H1 (cell line): ENCODE results near the gene ZNF679. TPM values are rescaled to one million over a fixed set of nuclear protein-coding genes. Genes with fewer than 3 reads are reported as not detected.

Experiments used
- CTCF ChIA-PET: fragments of 300-600 bp; sonication (Branson Sonifier 250); formaldehyde crosslinking; loops from one replicate; lab custom pipeline; 2021; ENCODE audit not compliant: partially characterized antibody; lab: Charles Lee
- POLR2A ChIA-PET: fragments of 300-600 bp; sonication (Branson Sonifier 250); formaldehyde crosslinking; loops from one replicate; lab custom pipeline; 2021; ENCODE audit warnings: inconsistent platforms; ENCODE audit not compliant: partially characterized antibody; lab: Charles Lee
- DNase-seq, 2 experiments: peaks; one replicate each; pipeline versions ENCODE4 v3.0.0 to v3.0.0-alpha.2; 2010 to 2022; ENCODE audit warnings: low spot score in 2 of 2, low read depth in 1 of 2, mixed read lengths in 1 of 2
- FAIRE-seq: peaks from 2 replicates; lab custom pipeline; 2011; peaks lifted over from hg19 to GRCh38; lab: Jason Lieb, UNC
- H2AFZ ChIP-seq: 2 replicates; pipeline ENCODE4 v1.8.1; 2012; ENCODE audit warnings: low read length, inconsistent platforms
- H2AK5ac ChIP-seq: 2 replicates; pipeline ENCODE4 v1.6.1; 2013; ENCODE audit warnings: low read depth, low read length
- H2BK120ac ChIP-seq: replicated peaks from 2 replicates; pipeline ENCODE3; 2013; ENCODE audit warnings: low read depth, low read length, inconsistent platforms
- H2BK12ac ChIP-seq: 2 replicates; pipeline ENCODE4 v1.6.1; 2013; ENCODE audit warnings: low read depth, low read length
- H2BK15ac ChIP-seq: 2 replicates; pipeline ENCODE4 v1.6.1; 2013; ENCODE audit warnings: low read length
- H2BK20ac ChIP-seq: 2 replicates; pipeline ENCODE4 v1.6.1; 2013; ENCODE audit warnings: low read length
- H2BK5ac ChIP-seq: 2 replicates; pipeline ENCODE4 v1.6.1; 2013; ENCODE audit warnings: low read depth, low read length
- H3K14ac ChIP-seq: 2 replicates; pipeline ENCODE4 v1.6.1; 2013; ENCODE audit warnings: inconsistent platforms; ENCODE audit not compliant: insufficient read length
- H3K18ac ChIP-seq: 2 replicates; pipeline ENCODE4 v1.6.1; 2013; ENCODE audit warnings: low read length; ENCODE audit errors: extremely low read depth
- H3K23ac ChIP-seq: 2 replicates; pipeline ENCODE4 v1.6.1; 2013; ENCODE audit warnings: inconsistent platforms; ENCODE audit not compliant: insufficient read length
- H3K23me2 ChIP-seq: 2 replicates; pipeline ENCODE4 v1.6.1; 2013; ENCODE audit warnings: low read depth, low read length
- H3K27ac ChIP-seq: 2 replicates; pipeline ENCODE4 v1.6.1; 2011; ENCODE audit warnings: low read depth, low read length, inconsistent platforms
- H3K27me3 ChIP-seq, 4 experiments: replicated peaks in 1 of 4; 1 replicate in 1 of 4; 2 replicates in 3 of 4; pipeline versions ENCODE4 v1.6.1 to v1.8.1; 2011 to 2013; ENCODE audit warnings: low read length in 3 of 4, mild to moderate bottlenecking in 3 of 4, inconsistent platforms in 2 of 4, mixed read lengths in 2 of 4, moderate library complexity in 1 of 4; ENCODE audit not compliant: control insufficient read depth in 3 of 4, insufficient read depth in 3 of 4; ENCODE audit errors: extremely low read depth in 1 of 4
- H3K36me3 ChIP-seq, 4 experiments: 2 replicates each; pipeline versions ENCODE4 v1.6.1 to v1.8.1; 2011 to 2013; ENCODE audit warnings: mild to moderate bottlenecking in 4 of 4, low read length in 3 of 4, moderate library complexity in 2 of 4, control low read depth in 1 of 4, inconsistent platforms in 1 of 4; ENCODE audit not compliant: insufficient read depth in 4 of 4, control insufficient read depth in 2 of 4
- H3K4ac ChIP-seq: replicated peaks from 2 replicates; pipeline ENCODE3; 2013; ENCODE audit warnings: low read length, low read depth, mixed read lengths, inconsistent platforms; ENCODE audit not compliant: insufficient read length
- H3K4me1 ChIP-seq, 4 experiments: replicated peaks in 1 of 4; 1 replicate in 1 of 4; 2 replicates in 3 of 4; pipeline versions ENCODE4 v1.6.1 to v1.8.1; 2011 to 2013; ENCODE audit warnings: low read length in 3 of 4, inconsistent platforms in 2 of 4, mixed read lengths in 1 of 4; ENCODE audit not compliant: insufficient read depth in 4 of 4, control insufficient read depth in 3 of 4
- H3K4me2 ChIP-seq, 2 experiments: 2 replicates each; pipeline versions ENCODE4 v1.6.1 to v1.8.1; 2011 to 2013; ENCODE audit warnings: low read depth in 2 of 2, low read length in 2 of 2, control low read depth in 1 of 2, inconsistent platforms in 1 of 2, mild to moderate bottlenecking in 1 of 2; ENCODE audit not compliant: insufficient read depth in 1 of 2
- H3K4me3 ChIP-seq, 4 experiments: fragments of 200-600, 300-600 bp in 1 of 4; sonication (generic), shearing (Covaris generic), sonication (Bioruptor Twin) in 1 of 4; 2 replicates each; pipeline versions ENCODE4 v1.5.1 to v1.8.1; 2011 to 2016; ENCODE audit warnings: low read length in 4 of 4, low read depth in 3 of 4, control low read depth in 2 of 4, inconsistent platforms in 2 of 4, mild to moderate bottlenecking in 2 of 4, mixed read lengths in 1 of 4, moderate library complexity in 1 of 4; ENCODE audit not compliant: insufficient read depth in 2 of 4; ENCODE audit errors: extremely low read depth in 1 of 4
- H3K56ac ChIP-seq: replicated peaks from 2 replicates; pipeline ENCODE3; 2013; ENCODE audit warnings: low read depth, mild to moderate bottlenecking, mixed read lengths, low read length, inconsistent platforms; ENCODE audit not compliant: insufficient read length
- H3K79me1 ChIP-seq: 2 replicates; pipeline ENCODE4 v1.6.1; 2013; ENCODE audit warnings: low read depth, low read length, control low read depth
- H3K79me2 ChIP-seq, 2 experiments: 2 replicates each; pipeline versions ENCODE4 v1.6.1 to v1.8.1; 2012 to 2013; ENCODE audit warnings: low read length in 2 of 2, mild to moderate bottlenecking in 2 of 2, inconsistent platforms in 1 of 2; ENCODE audit not compliant: insufficient read depth in 2 of 2, control insufficient read depth in 1 of 2
- H3K9ac ChIP-seq, 4 experiments: replicated peaks in 1 of 4; 1 replicate in 1 of 4; 2 replicates in 3 of 4; pipeline versions ENCODE4 v1.6.1 to v1.8.1; 2011 to 2013; ENCODE audit warnings: low read depth in 3 of 4, low read length in 3 of 4, control low read depth in 2 of 4, mild to moderate bottlenecking in 2 of 4, moderate library complexity in 2 of 4, inconsistent platforms in 1 of 4; ENCODE audit errors: extremely low read depth in 1 of 4
- H3K9me3 ChIP-seq, 2 experiments: 2 replicates each; pipeline versions ENCODE4 v1.6.1 to v1.8.1; 2012 to 2013; ENCODE audit warnings: mild to moderate bottlenecking in 2 of 2, moderate library complexity in 2 of 2, control low read depth in 1 of 2, inconsistent platforms in 1 of 2, low read depth in 1 of 2, low read length in 1 of 2, mixed read lengths in 1 of 2; ENCODE audit not compliant: insufficient read depth in 2 of 2
- H4K20me1 ChIP-seq, 2 experiments: replicated peaks in 1 of 2; 2 replicates each; pipeline versions ENCODE3 to v1.8.1; 2011 to 2013; ENCODE audit warnings: inconsistent platforms in 2 of 2, low read length in 2 of 2, mild to moderate bottlenecking in 1 of 2; ENCODE audit not compliant: insufficient read depth in 2 of 2, control insufficient read depth in 1 of 2
- H4K5ac ChIP-seq: 2 replicates; pipeline ENCODE4 v1.6.1; 2013; ENCODE audit warnings: low read length, low read depth, mixed read lengths, inconsistent platforms; ENCODE audit not compliant: insufficient read length
- H4K8ac ChIP-seq: 2 replicates; pipeline ENCODE4 v1.8.0; 2013; ENCODE audit warnings: mild to moderate bottlenecking, moderate library complexity, low read length, inconsistent platforms; ENCODE audit not compliant: insufficient read depth; ENCODE audit errors: extremely low read depth
- H4K91ac ChIP-seq: replicated peaks from 2 replicates; pipeline ENCODE3; 2013; ENCODE audit warnings: low read length, mixed read lengths, inconsistent platforms; ENCODE audit not compliant: insufficient read length
- BCL11A ChIP-seq, 2 experiments: IDR thresholded peaks; one replicate each; pipeline ENCODE4 v1.6.1; 2011; ENCODE audit warnings: low read depth in 2 of 2, low read length in 2 of 2, mild to moderate bottlenecking in 2 of 2
- CEBPB ChIP-seq: IDR thresholded peaks from 2 replicates; pipeline ENCODE4 v1.6.1; 2012; ENCODE audit warnings: low read depth, low read length
- WGBS, 2 experiments: shearing (Covaris generic) in 1 of 2; methylation state at CpG; one replicate each; pipeline versions ENCODE4 v1.1.6 to v1.1.7; 2013 to 2015; ENCODE audit warnings: low lambda C conversion rate in 2 of 2, mixed read lengths in 2 of 2, inconsistent platforms in 1 of 2, low coverage in 1 of 2, missing lambda C conversion rate in 1 of 2; ENCODE audit not compliant: insufficient replicate concordance in 2 of 2, insufficient coverage in 1 of 2, insufficient read length in 1 of 2; ENCODE audit errors: extremely low coverage in 1 of 2, missing lambda C conversion rate in 1 of 2; 5-methylcytosine and 5-hydroxymethylcytosine counted together
- polyA plus RNA-seq, 7 experiments: library from polyadenylated mRNA; depleted of rRNA in 3 of 7; stranded (reverse) in 5 of 7; unstranded in 2 of 7; fragments of >200 nt in 5 of 7; fragments of 200-250 nt in 2 of 7; gene quantifications; 1 replicate in 5 of 7; 2 replicates in 1 of 7; 4 replicates in 1 of 7; pipeline versions ENCODE4 v1.2.1 to v1.2.3, GENCODE V29; 2011 to 2013; ENCODE audit warnings: missing spikeins in 2 of 7, mixed read lengths in 2 of 7
- total RNA-seq: library from RNA; stranded (reverse); fragmentation: NEBNext Ultra II Directional; extraction: Animal tissue kit (Norgen Biotek cat#: 25700); gene quantifications from 2 replicates; pipeline ENCODE4 v1.2.1, GENCODE V29; 2021
- TF ChIP-seq, protein P1 (sequence below): IDR thresholded peaks from 2 replicates; pipeline ENCODE4 v1.6.1; 2011; ENCODE audit warnings: low read depth, mild to moderate bottlenecking, low read length; ENCODE audit not compliant: insufficient read depth

The ZNF679 gene
- total and polyA plus RNA-seq, 2 of the 8 experiments (the other 6 are each of a cell fraction or from before 2014, with no cell fraction given), result not detected

DNA sequence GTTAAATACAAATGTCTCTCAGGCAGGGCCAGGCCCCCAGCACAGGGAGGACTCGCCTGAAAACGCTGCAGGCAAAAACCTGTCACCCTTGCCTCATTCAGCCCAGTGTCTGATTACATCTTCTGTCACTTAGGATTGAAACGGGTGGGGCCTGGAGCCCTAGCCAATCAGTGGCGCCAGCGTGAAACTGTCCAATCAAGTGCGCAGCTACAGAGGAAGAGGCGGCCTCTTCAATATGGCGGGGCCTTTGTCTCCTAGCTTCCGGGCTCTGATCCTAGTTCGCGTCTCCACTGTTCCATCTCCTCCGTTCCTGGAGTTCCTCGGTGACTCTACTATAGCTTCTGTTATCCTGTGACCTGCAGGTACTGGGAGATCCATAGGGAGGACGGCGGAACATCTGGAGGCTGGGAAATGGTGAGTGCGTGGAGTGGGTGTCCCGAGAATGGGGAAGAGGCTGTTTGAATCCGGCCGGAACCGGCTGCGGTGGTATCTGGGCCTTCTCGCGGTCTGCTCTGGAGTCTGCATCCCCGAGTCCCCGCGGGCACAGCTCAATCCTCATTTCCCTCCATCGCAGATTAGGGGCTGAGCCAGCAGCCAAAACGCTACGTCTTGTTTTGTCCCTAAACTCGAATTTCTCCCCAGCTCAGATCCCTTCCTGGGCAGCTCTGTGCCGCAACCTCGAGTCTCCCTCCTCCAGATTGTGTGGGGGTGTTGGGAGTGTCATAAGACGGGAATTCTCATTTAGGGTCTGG lies 85.6 kb downstream of the ZNF679 start, which contains the start of gene ZNF736:
TSS of gene ZNF736 (plus strand) at position 222 of the 752 bp plus-strand sequence. CDS start at position 412, 190 bp downstream.
- Histone ChIP-seq H3K9me3 (peaks cover 59 to 68% of the 10 kb centered on the region in 2 experiments), H3K79me1 (no peaks in the 10 kb centered on the region), H3K23me2 (no peaks in the 10 kb centered on the region), H3K4me1 (no peaks in the 10 kb centered on the region), H3K56ac (no peak within 1 kb of the TSS), H3K4me3 (peak within 1 kb of the TSS in 1 of 4 experiments; percentile 22; a peak in 2 of 8 replicates), H3K18ac (no peak within 1 kb of the TSS), H4K5ac (no peak within 1 kb of the TSS), H3K14ac (no peak within 1 kb of the TSS), H3K36me3 (no peaks in the 10 kb centered on the region), H4K91ac (no peak within 1 kb of the TSS), H2AFZ (no peak within 1 kb of the TSS), H4K8ac (no peak within 1 kb of the TSS), H3K4me2 (no peak within 1 kb of the TSS), H2BK20ac (no peak within 1 kb of the TSS), H3K79me2 (no peaks in the 10 kb centered on the region), H2AK5ac (no peak within 1 kb of the TSS), H4K20me1 (no peaks in the 10 kb centered on the region), H3K27me3 (no peaks in the 10 kb centered on the region), H2BK12ac (no peak within 1 kb of the TSS), H3K9ac (no peak within 1 kb of the TSS), H3K23ac (no peak within 1 kb of the TSS), H2BK15ac (no peak within 1 kb of the TSS), H3K4ac (no peak within 1 kb of the TSS)
- 87% methylated on average over 32 of the region's 33 CpGs; no CpG with 5 or more reads in 1 of the 2 experiments for WGBS, 2 experiments
- CTCF ChIA-PET, result no interaction called here
- FAIRE-seq (no peak), DNase-seq (no peak)
- POLR2A ChIA-PET, result no interaction called here
- TF ChIP-seq CEBPB (no peak), BCL11A (IDR thresholded peaks at IDR 0.05; ENCODE audit: low read depth in 2 of 2, low read length in 2 of 2) (no peak)
- TF ChIP-seq, protein P1, sequence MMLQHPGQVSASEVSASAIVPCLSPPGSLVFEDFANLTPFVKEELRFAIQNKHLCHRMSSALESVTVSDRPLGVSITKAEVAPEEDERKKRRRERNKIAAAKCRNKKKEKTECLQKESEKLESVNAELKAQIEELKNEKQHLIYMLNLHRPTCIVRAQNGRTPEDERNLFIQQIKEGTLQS, result no peak
- TF ChIP-seq, all 59 proteins: peak for 0
- H3K27ac ChIP-seq, result no peak within 1 kb of the TSS
- H2BK120ac ChIP-seq, result no peak within 1 kb of the TSS
- H2BK5ac ChIP-seq, result no peak within 1 kb of the TSS
